Uterus (tissue), 4 donors: ENCODE data around the gene RNF151. TPM values are rescaled to one million over a fixed set of nuclear protein-coding genes. Genes with fewer than 3 reads are reported as not detected.
"Not testable (repeated sequence)": the region's sequence is repeated elsewhere in the genome, so short reads cannot be mapped to it uniquely, and the experiment has no call there.

Experiments
- DNase-seq, 2 donors: peaks; one replicate each; pipeline ENCODE4 v3.0.0-alpha.2; 2019 to 2020
- H3K27ac ChIP-seq, 2 donors: fragments of 200-600 bp; sonication (generic); 1 replicate in 1 of 2; 2 replicates in 1 of 2; pipeline ENCODE4 v1.5.1; 2016 to 2018
- H3K27me3 ChIP-seq, 2 donors: fragments of 200-600 bp; sonication (generic); one replicate each; pipeline ENCODE4 v1.5.1; 2018 to 2019; ENCODE audit warnings: control low read depth in 1 of 2
- H3K36me3 ChIP-seq, 2 donors: fragments of 200-600 bp; sonication (generic); one replicate each; pipeline ENCODE4 v1.5.1; 2019; ENCODE audit warnings: control low read depth in 1 of 2
- H3K4me1 ChIP-seq, 2 donors: fragments of 200-600 bp; sonication (generic); one replicate each; pipeline ENCODE4 v1.5.1; 2018 to 2019; ENCODE audit warnings: control low read depth in 1 of 2
- H3K4me3 ChIP-seq, 2 donors: fragments of 200-600 bp; sonication (generic); 1 replicate in 1 of 2; 2 replicates in 1 of 2; pipeline ENCODE4 v1.5.1; 2018 to 2019; ENCODE audit warnings: mild to moderate bottlenecking in 1 of 2
- H3K9me3 ChIP-seq, 2 donors: fragments of 200-600 bp; sonication (generic); one replicate each; pipeline ENCODE4 v1.5.1; 2019; ENCODE audit warnings: control low read depth in 1 of 2
- POLR2A ChIP-seq, 2 donors: fragments of 450-650 bp; IDR thresholded peaks; one replicate each; pipeline ENCODE4 v1.6.1; 2016; ENCODE audit warnings: antibody characterized with exemption in 2 of 2, mild to moderate bottlenecking in 1 of 2, moderate library complexity in 1 of 2
- intact Hi-C: fragments of 100-400 bp; cut with DNase I; formaldehyde crosslinking; loops from one replicate; pipeline ENCODE4 v1.15.1; 2023; ENCODE audit warnings: low total_unique reads
- total RNA-seq, 4 donors: library from RNA; depleted of rRNA in 3 of 4; stranded (reverse); fragments of >200 nt in 3 of 4; gene quantifications; one replicate each; pipeline versions ENCODE4 v1.1.0 to v1.2.4, GENCODE V29; 2014 to 2023
- TF ChIP-seq, protein P1 (sequence below), 4 experiments: fragments of 200-600 bp in 2 of 4; fragments of 450-650 bp in 2 of 4; sonication (generic) in 2 of 4; IDR thresholded peaks; one replicate each; pipeline ENCODE4 v1.5.1; 2016 to 2019; ENCODE audit warnings: antibody characterized with exemption in 4 of 4, mild to moderate bottlenecking in 2 of 4, moderate library complexity in 1 of 4
- donor health status: DM: yes; HTN: yes; CAD: no.

RNF151 gene
- total RNA-seq, 4 donors from 2014 or later, result not detected

DNA sequence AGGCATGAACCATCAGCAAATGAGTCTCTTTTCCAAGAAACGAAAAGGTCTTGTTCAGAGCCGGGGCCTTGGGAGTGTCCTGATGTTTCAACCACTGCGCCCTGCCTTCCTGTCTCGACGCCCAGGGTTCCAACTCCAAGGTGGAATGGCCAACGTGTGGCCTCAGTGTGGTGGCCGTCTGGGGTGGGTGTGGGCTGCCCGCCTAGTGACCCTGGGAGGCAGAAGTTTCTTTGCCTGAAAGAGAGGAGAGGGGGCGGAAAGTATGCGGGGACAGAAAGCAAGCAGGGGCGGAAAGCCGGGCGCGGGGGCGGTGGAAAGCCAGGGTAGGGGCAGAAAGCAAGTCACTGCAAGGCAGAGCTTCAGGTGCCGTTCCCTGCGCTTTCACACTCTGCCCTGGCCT lies 27.7 kb upstream of the RNF151 start:
- TF ChIP-seq, protein P1, sequence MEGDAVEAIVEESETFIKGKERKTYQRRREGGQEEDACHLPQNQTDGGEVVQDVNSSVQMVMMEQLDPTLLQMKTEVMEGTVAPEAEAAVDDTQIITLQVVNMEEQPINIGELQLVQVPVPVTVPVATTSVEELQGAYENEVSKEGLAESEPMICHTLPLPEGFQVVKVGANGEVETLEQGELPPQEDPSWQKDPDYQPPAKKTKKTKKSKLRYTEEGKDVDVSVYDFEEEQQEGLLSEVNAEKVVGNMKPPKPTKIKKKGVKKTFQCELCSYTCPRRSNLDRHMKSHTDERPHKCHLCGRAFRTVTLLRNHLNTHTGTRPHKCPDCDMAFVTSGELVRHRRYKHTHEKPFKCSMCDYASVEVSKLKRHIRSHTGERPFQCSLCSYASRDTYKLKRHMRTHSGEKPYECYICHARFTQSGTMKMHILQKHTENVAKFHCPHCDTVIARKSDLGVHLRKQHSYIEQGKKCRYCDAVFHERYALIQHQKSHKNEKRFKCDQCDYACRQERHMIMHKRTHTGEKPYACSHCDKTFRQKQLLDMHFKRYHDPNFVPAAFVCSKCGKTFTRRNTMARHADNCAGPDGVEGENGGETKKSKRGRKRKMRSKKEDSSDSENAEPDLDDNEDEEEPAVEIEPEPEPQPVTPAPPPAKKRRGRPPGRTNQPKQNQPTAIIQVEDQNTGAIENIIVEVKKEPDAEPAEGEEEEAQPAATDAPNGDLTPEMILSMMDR (IDR thresholded peaks at IDR 0.05), result no peak
- no peak for TF ChIP-seq POLR2A (IDR thresholded peaks at IDR 0.05)
- Histone ChIP-seq H3K4me1 (peaks cover 0 to 5% of the 10 kb centered on the region in 2 donors), H3K36me3 (no peaks in the 10 kb centered on the region), H3K27ac (no peak overlapping the region), H3K27me3 (no peaks in the 10 kb centered on the region), H3K9me3 (no peaks in the 10 kb centered on the region), H3K4me3 (no peak overlapping the region)
- DNase-seq, result no peak
- intact Hi-C loops, result no loop called here

DNA sequence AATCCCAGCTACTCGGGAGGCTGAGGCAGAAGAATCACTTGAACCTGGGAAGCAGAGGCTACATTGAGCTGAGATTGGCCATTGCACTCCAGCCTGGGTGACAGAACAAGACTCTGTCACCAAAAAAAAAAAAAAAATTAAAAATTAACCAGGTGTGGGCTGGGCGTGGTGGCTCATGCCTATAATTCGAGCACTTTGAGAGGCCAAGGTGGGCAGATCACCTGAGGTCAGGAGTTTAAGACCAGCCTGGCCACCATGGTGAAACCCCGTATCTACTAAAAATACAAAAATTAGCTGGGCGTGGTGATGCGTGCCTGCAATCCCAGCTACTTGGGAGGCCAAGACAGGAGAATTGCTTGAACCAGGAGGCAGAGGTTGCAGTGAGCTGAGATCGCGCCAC lies 26.8 kb upstream of the RNF151 start:
- H3K4me3 ChIP-seq, H3K27ac ChIP-seq, H3K4me1 ChIP-seq, H3K36me3 ChIP-seq, DNase-seq, H3K9me3 ChIP-seq, H3K27me3 ChIP-seq, intact Hi-C loops: not testable (repeated sequence)

DNA sequence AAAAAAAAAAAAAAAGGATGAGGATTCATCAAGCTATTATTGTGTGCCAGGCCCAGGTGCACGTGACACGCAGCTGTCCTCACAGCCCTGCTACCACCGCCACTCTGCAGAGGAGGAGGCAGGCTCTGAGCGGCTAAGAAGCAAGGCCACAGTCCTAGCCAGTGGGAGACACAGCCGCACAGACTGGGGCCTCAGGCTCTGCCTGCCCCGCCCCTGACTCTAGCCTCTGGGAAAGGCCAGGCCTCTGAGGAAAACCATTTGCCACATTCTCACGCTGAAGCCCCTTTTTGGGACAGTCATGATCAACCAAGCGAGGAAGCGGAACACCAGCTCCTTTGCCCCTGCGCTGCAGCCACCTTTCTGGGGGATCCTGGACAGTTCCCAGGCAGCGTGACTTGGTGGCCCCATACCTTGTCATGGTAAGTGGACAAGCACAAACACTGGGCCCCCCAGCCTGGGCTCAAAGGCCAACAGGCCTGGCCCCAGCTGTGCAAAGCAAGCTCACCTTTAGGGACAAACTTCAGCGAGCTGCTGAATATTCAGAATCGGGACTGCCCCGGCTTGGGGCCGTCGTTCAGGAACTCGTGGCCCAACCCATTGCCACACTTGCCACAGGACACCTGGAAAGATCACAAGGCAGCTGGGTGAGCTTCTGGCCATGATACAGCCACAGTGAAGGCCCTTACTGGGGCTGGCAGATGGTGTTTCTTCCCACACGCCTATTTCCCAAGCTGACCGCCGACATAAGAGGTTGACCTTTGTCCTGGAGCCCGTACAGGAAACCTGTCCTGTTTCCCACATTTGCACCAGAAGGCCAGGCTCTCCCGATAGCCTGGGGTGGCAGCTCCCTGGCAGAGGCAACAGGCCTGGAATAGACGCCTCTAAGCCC lies 26.1 kb upstream of the RNF151 start:
- Histone ChIP-seq H3K27me3 (no peaks in the 10 kb centered on the region), H3K9me3 (no peaks in the 10 kb centered on the region), H3K27ac (no peak overlapping the region), H3K36me3 (no peaks in the 10 kb centered on the region), H3K4me3 (no peak overlapping the region), H3K4me1 (peaks cover 0 to 5% of the 10 kb centered on the region in 2 donors)
- DNase-seq, result no peak
- intact Hi-C loops, result no loop called here
- TF ChIP-seq, protein P1 (IDR thresholded peaks at IDR 0.05), result no peak
- no peak for TF ChIP-seq POLR2A (IDR thresholded peaks at IDR 0.05)

DNA sequence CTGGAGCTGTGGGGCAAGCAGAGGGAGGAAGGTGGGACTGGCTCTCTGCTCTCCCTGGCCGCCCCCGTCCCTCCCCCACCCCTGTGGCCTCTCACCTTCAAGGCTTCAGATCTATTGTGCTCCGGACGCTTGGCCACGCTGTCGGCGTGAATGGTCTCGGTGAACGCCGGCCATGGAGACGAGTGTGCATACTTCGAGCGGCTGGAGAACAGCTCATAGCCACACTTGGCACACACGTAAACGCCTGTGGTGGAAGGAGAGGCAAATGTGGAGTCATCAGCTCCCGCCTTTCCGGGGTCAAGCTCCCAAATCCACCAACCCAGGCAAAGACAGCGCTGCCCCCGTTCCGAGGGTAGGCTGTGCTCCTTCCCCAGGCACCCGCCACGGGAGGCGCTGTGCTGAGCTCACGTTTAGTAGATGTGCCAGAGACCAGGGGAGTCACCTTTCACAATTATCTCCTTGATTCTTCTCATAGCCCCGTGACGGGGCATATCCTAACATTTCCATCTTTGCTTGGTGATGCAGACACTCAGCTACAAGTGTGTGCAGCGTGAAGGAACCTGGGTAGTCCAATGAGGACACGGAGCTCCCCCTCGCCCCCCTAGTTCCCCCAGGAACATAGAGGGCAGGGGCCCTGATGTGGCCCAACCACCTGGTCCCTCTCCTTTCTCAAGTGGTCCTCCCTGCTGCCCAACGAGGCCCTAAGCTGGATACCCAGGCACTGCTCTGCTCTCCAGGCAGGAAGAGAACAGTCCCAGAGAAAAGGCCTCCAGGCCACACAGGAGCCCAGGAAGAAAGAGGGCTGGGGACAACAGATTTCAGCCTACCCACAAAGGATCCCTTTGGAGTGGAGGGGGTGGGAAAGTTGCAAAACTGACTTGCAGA lies 25.3 kb upstream of the RNF151 start:
- TF ChIP-seq, protein P1 (IDR thresholded peaks at IDR 0.05), result no peak
- TF ChIP-seq POLR2A (IDR thresholded peaks at IDR 0.05), result no peak
- no peaks in the 10 kb centered on the region for H3K9me3 ChIP-seq
- H3K4me3 ChIP-seq, result no peak overlapping the region
- no peak for DNase-seq
- H3K4me1 ChIP-seq, result peaks cover 0 to 5% of the 10 kb centered on the region in 2 donors
- no peak overlapping the region for H3K27ac ChIP-seq
- H3K36me3 ChIP-seq, result no peaks in the 10 kb centered on the region
- H3K27me3 ChIP-seq, result no peaks in the 10 kb centered on the region
- intact Hi-C loops, result no loop called here

DNA sequence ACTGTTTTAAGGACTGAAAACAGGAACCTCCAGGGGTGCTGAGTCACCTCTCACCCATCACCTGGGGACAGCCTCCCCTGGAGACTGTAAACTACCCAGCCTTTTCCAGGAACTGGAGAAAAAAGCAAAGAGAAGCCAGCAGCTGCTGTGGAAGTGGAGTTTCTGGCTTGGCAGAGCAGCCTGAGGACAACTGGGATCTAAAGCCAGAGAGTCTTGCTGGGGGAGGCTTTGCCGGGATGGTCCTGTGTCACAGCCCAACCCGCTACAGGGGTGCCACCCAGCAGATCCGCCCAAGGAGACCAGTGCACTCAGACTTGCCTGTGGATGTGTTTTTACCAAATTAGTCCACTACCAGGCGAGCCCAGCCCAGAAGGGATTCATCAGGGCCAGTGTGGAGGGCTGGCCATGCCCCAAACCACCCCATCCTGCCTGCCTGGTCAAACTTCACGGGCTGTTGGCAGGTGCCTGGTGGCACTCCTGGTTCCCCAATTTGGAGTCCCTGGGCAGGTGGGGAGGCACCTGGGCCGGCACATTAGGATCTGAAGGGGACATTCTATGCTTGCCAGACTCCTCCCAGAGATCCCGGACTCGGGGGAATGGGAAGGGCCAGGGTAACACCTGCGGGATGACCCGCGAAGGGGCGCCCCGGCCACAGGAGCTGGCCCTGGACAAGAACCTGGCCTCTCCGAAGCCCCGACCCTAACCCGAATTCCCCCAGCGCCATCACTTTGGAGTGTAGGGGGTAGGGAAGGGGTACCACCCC lies 24.4 kb upstream of the RNF151 start:
- H3K9me3 ChIP-seq, result no peaks in the 10 kb centered on the region
- no peak for TF ChIP-seq POLR2A (IDR thresholded peaks at IDR 0.05)
- TF ChIP-seq, protein P1 (IDR thresholded peaks at IDR 0.05), result no peak
- peaks cover 0 to 5% of the 10 kb centered on the region in 2 donors for H3K4me1 ChIP-seq
- H3K27ac ChIP-seq, result peak overlapping the region; percentile 55 to 81
- intact Hi-C loops, result no loop called here
- peak overlapping the region; percentile 88 to 99 for H3K4me3 ChIP-seq
- DNase-seq, result no peak
- no peaks in the 10 kb centered on the region for H3K36me3 ChIP-seq
- no peaks in the 10 kb centered on the region for H3K27me3 ChIP-seq
